IMR-90 (cell line): ENCODE results near the gene MLST8. TPM values are rescaled to one million over a fixed set of nuclear protein-coding genes. Genes with fewer than 3 reads are reported as not detected.
A peak's percentile ranks its signal among the peaks of the same experiment; 100 is the strongest.

ENCODE experiments used
- ATAC-seq: fragments of 200-7000 bp; cut with Tn5 transposase; 2 replicates; pipeline ENCODE4 v1.9.1; 2020; ENCODE audit warnings: low read depth, mild to moderate bottlenecking, moderate library complexity
- BruUV-seq: library from RNA; stranded (reverse); fragments of 400-500 nt; replicated peaks from 2 replicates; lab custom pipeline; 2021; lab: Mats Ljungman, UMichigan
- CTCF ChIA-PET: fragments of 300-600 bp; formaldehyde crosslinking; extraction: SDS; loops from one replicate; lab custom pipeline; 2021; ENCODE audit warnings: antibody characterized with exemption; lab: Yijun Ruan, JAX
- POLR2A ChIA-PET: fragments of 300-600 bp; sonication (Branson Sonifier 250); formaldehyde crosslinking; loops from one replicate; lab custom pipeline; 2022; ENCODE audit warnings: antibody characterized with exemption; ENCODE audit not compliant: unreplicated experiment; lab: Charles Lee
- DNase-seq: peaks from one replicate; pipeline ENCODE4 v3.0.0; 2013
- H2AFZ ChIP-seq: replicated peaks from 2 replicates; pipeline ENCODE3; 2013; ENCODE audit warnings: low read length, mild to moderate bottlenecking; ENCODE audit not compliant: poor library complexity
- H2AK5ac ChIP-seq: 2 replicates; pipeline ENCODE4 v1.6.1; 2013; ENCODE audit warnings: low read depth, low read length, inconsistent platforms
- H2AK9ac ChIP-seq: replicated peaks from 2 replicates; pipeline ENCODE3; 2013; ENCODE audit warnings: mild to moderate bottlenecking, low read depth, low read length, moderate library complexity; ENCODE audit not compliant: poor library complexity
- H2BK120ac ChIP-seq: 2 replicates; pipeline ENCODE4 v1.6.1; 2013; ENCODE audit warnings: low read depth, low read length, inconsistent platforms
- H2BK15ac ChIP-seq: 3 replicates; pipeline ENCODE4 v1.6.1; 2013; ENCODE audit warnings: low read depth, low read length, inconsistent platforms
- H2BK20ac ChIP-seq: 2 replicates; pipeline ENCODE4 v1.6.1; 2013; ENCODE audit warnings: low read depth, mild to moderate bottlenecking, inconsistent platforms, low read length, moderate library complexity
- H2BK5ac ChIP-seq: 2 replicates; pipeline ENCODE4 v1.6.1; 2013; ENCODE audit warnings: mild to moderate bottlenecking, low read depth, low read length, inconsistent platforms; ENCODE audit not compliant: poor library complexity, severe bottlenecking
- H3K14ac ChIP-seq: replicated peaks from 2 replicates; pipeline ENCODE4 v1.6.1; 2013; ENCODE audit warnings: low read depth, low read length, inconsistent platforms
- H3K18ac ChIP-seq: 2 replicates; pipeline ENCODE4 v1.6.1; 2013; ENCODE audit warnings: low read depth, low read length, control low read depth
- H3K23ac ChIP-seq: 2 replicates; pipeline ENCODE4 v1.6.1; 2013; ENCODE audit warnings: low read depth, low read length, inconsistent platforms
- H3K27ac ChIP-seq: 2 replicates; pipeline ENCODE4 v1.5.1; 2013; ENCODE audit warnings: mild to moderate bottlenecking, control low read depth, low read length; ENCODE audit not compliant: insufficient read depth
- H3K27me3 ChIP-seq: 2 replicates; pipeline ENCODE4 v1.6.1; 2013; ENCODE audit warnings: low read length; ENCODE audit not compliant: control insufficient read depth, insufficient read depth
- H3K36me3 ChIP-seq: 2 replicates; pipeline ENCODE4 v1.6.1; 2013; ENCODE audit warnings: low read length, mixed read lengths; ENCODE audit not compliant: control insufficient read depth, insufficient read depth
- H3K4ac ChIP-seq: 2 replicates; pipeline ENCODE4 v1.6.1; 2013; ENCODE audit warnings: low read depth, low read length, inconsistent platforms
- H3K4me1 ChIP-seq: 2 replicates; pipeline ENCODE4 v1.6.1; 2013; ENCODE audit warnings: low read length, mixed read lengths; ENCODE audit not compliant: control insufficient read depth, insufficient read depth
- H3K4me2 ChIP-seq: 2 replicates; pipeline ENCODE4 v1.6.1; 2013; ENCODE audit warnings: low read depth, mild to moderate bottlenecking, control low read depth, low read length, moderate library complexity
- H3K4me3 ChIP-seq: 2 replicates; pipeline ENCODE4 v1.5.1; 2013; ENCODE audit warnings: low read depth, mild to moderate bottlenecking, control low read depth, low read length, moderate library complexity; ENCODE audit not compliant: insufficient read depth
- H3K56ac ChIP-seq: 2 replicates; pipeline ENCODE4 v1.6.1; 2013; ENCODE audit warnings: low read length, inconsistent platforms; ENCODE audit not compliant: insufficient read depth; ENCODE audit errors: extremely low read depth
- H3K79me1 ChIP-seq, 2 experiments: 2 replicates each; pipeline ENCODE4 v1.6.1; 2013; ENCODE audit warnings: low read length in 2 of 2, inconsistent platforms in 1 of 2, low read depth in 1 of 2
- H3K9ac ChIP-seq: 2 replicates; pipeline ENCODE4 v1.6.1; 2013; ENCODE audit warnings: low read depth, low read length, control low read depth
- H3K9me1 ChIP-seq: 2 replicates; pipeline ENCODE4 v1.6.1; 2013; ENCODE audit warnings: low read length, inconsistent platforms; ENCODE audit not compliant: insufficient read depth
- H3K9me3 ChIP-seq: 2 replicates; pipeline ENCODE4 v1.6.1; 2013; ENCODE audit warnings: low read length; ENCODE audit not compliant: control insufficient read depth, insufficient read depth
- H4K20me1 ChIP-seq: 2 replicates; pipeline ENCODE4 v1.6.1; 2013; ENCODE audit warnings: low read length, inconsistent platforms; ENCODE audit not compliant: insufficient read depth
- H4K5ac ChIP-seq: 2 replicates; pipeline ENCODE4 v1.6.1; 2013; ENCODE audit warnings: mild to moderate bottlenecking, low read depth, low read length, control low read depth
- H4K8ac ChIP-seq, 2 experiments: 2 replicates each; pipeline ENCODE4 v1.6.1; 2013; ENCODE audit warnings: low read depth in 2 of 2, low read length in 2 of 2, control low read depth in 1 of 2, inconsistent platforms in 1 of 2
- H4K91ac ChIP-seq: 2 replicates; pipeline ENCODE4 v1.6.1; 2013; ENCODE audit warnings: low read depth, low read length, inconsistent platforms; ENCODE audit not compliant: insufficient read depth
- BHLHE40 ChIP-seq: fragments of 150-350 bp; IDR thresholded peaks from 2 replicates; pipeline ENCODE4 v1.6.1; 2016; ENCODE audit warnings: mild to moderate bottlenecking, low read depth, low read length
- CEBPB ChIP-seq: IDR thresholded peaks from 2 replicates; pipeline ENCODE4 v1.6.1; 2012; ENCODE audit warnings: low read depth, low read length, improper control_type of control experiment
- CHD1 ChIP-seq: IDR thresholded peaks from 2 replicates; pipeline ENCODE4 v1.6.1; 2012; ENCODE audit warnings: low read depth, low read length, improper control_type of control experiment
- CTCF ChIP-seq: conservative IDR thresholded peaks from 2 replicates; pipeline ENCODE4 v1.5.1; 2012; ENCODE audit warnings: mild to moderate bottlenecking, low read depth, low read length, improper control_type of control experiment
- ELK1 ChIP-seq: fragments of 150-350 bp; IDR thresholded peaks from 2 replicates; pipeline ENCODE4 v1.6.1; 2016; ENCODE audit warnings: low read depth, mild to moderate bottlenecking, low read length, moderate library complexity, borderline replicate concordance
- FOS ChIP-seq: fragments of 150-350 bp; IDR thresholded peaks from 2 replicates; pipeline ENCODE4 v1.6.1; 2016; ENCODE audit warnings: low read depth, low read length
- MAZ ChIP-seq: IDR thresholded peaks from 2 replicates; pipeline ENCODE4 v1.6.1; 2012; ENCODE audit warnings: low read depth, mild to moderate bottlenecking, low read length, improper control_type of control experiment, moderate library complexity, borderline replicate concordance
- MXI1 ChIP-seq: IDR thresholded peaks from 2 replicates; pipeline ENCODE4 v1.6.1; 2012; ENCODE audit warnings: low read depth, mild to moderate bottlenecking, low read length, moderate library complexity, borderline replicate concordance
- NFE2L2 ChIP-seq: fragments of 150-350 bp; IDR thresholded peaks from 2 replicates; pipeline ENCODE4 v1.6.1; 2016; ENCODE audit warnings: low read depth, mild to moderate bottlenecking, low read length
- POLR2A ChIP-seq: IDR thresholded peaks from 2 replicates; pipeline ENCODE4 v1.6.1; 2012; ENCODE audit warnings: mild to moderate bottlenecking, low read depth, low read length
- RAD21 ChIP-seq: IDR thresholded peaks from 2 replicates; pipeline ENCODE4 v1.6.1; 2012; ENCODE audit warnings: low read length, improper control_type of control experiment
- RCOR1 ChIP-seq: IDR thresholded peaks from 2 replicates; pipeline ENCODE4 v1.6.1; 2012; ENCODE audit warnings: mild to moderate bottlenecking, low read length, improper control_type of control experiment; ENCODE audit not compliant: insufficient replicate concordance
- RFX5 ChIP-seq: IDR thresholded peaks from 2 replicates; pipeline ENCODE4 v1.8.0; 2012; ENCODE audit warnings: low read depth, mild to moderate bottlenecking, low read length, moderate library complexity
- SMC3 ChIP-seq: fragments of 150-350 bp; IDR thresholded peaks from 2 replicates; pipeline ENCODE4 v1.6.1; 2016; ENCODE audit warnings: low read depth, mild to moderate bottlenecking, antibody characterized with exemption, low read length, moderate library complexity
- USF2 ChIP-seq: fragments of 150-350 bp; IDR thresholded peaks from 2 replicates; pipeline ENCODE4 v1.6.1; 2017; ENCODE audit warnings: mild to moderate bottlenecking, antibody characterized with exemption, low read length, low read depth
- WGBS, 2 experiments: methylation state at CpG; one replicate each; pipeline versions ENCODE4 v1.1.5 to v1.1.7; 2013; ENCODE audit warnings: missing lambda C conversion rate in 2 of 2; ENCODE audit not compliant: insufficient read length in 1 of 2; ENCODE audit errors: extremely low coverage in 2 of 2; 5-methylcytosine and 5-hydroxymethylcytosine counted together
- dilution Hi-C: fragments of 300-500 bp; cut with HindIII; formaldehyde crosslinking; loops from one replicate; pipeline ENCODE4 v1.14.3; 2018; ENCODE audit warnings: low sequenced_read_pairs; ENCODE audit not compliant: unreplicated experiment
- in situ Hi-C: fragments of 300-500 bp; cut with MboI; formaldehyde crosslinking; loops from 3 replicates; pipeline ENCODE4 v1.14.3; 2019; ENCODE audit warnings: low sequenced_read_pairs, inconsistent platforms, mixed read lengths
- intact Hi-C: fragments of 100-400 bp; cut with micrococcal nuclease; formaldehyde crosslinking; loops from 2 replicates; pipeline ENCODE4 v1.10.0; 2022
- polyA plus RNA-seq, 3 experiments: library from polyadenylated mRNA; depleted of rRNA; stranded (reverse); fragments of >200 nt; gene quantifications; 2 replicates each; pipeline ENCODE4 v1.2.3, GENCODE V29; 2012; ENCODE audit warnings: low replicate concordance in 1 of 3
- total RNA-seq: library from RNA; depleted of rRNA; stranded (reverse); fragments of >200 nt; gene quantifications from 2 replicates; pipeline ENCODE4 v1.2.3, GENCODE V29; 2012

Gene MLST8
- total and polyA plus RNA-seq, 2 of the 4 experiments (the other 2 are of a cell fraction): 34.4 to 93.7 TPM

GRCh38 chr16:2206420-2206779, 1.1 kb downstream of the MLST8 start:
- no TSS peak for BruUV-seq
- H2BK15ac ChIP-seq: no peak overlapping the region
- peak overlapping the region; percentile 14 for H3K27ac ChIP-seq
- ChIA-PET POLR2A (no interaction called here), CTCF (no interaction called here)
- no peak overlapping the region for H2BK20ac ChIP-seq
- H2BK5ac ChIP-seq: no peak overlapping the region
- dilution Hi-C loops (no loop called here), intact Hi-C loops (no loop called here), in situ Hi-C loops (no loop called here)
- no peak for ATAC-seq
- H3K4ac ChIP-seq: peak overlapping the region; percentile 98
- peaks cover 6% of the 10 kb centered on the region; the same call in 1 of the 2 replicates for H3K9me1 ChIP-seq
- H3K14ac ChIP-seq: peak overlapping the region; percentile 97; the same call in 1 of the 2 replicates
- H3K18ac ChIP-seq: no peak overlapping the region
- 80% methylated on average over 2 of the region's 18 CpGs; no CpG with 5 or more reads in 1 of the 2 experiments for WGBS, 2 experiments
- peaks cover 7% of the 10 kb centered on the region for H3K4me1 ChIP-seq
- peak overlapping the region; percentile 91 to 99; a peak in 2 of 4 replicates for H4K8ac ChIP-seq
- H3K27me3 ChIP-seq: 0 out of 2 replicates have a peak, but pooled peaks cover 2% of the 10 kb centered on the region
- H3K23ac ChIP-seq: peak overlapping the region; percentile 87
- H4K91ac ChIP-seq: peak overlapping the region; percentile 69
- no peak overlapping the region for H4K5ac ChIP-seq
- H3K4me3 ChIP-seq: peak overlapping the region; percentile 92; the same call in 1 of the 2 replicates
- H2AK5ac ChIP-seq: peak overlapping the region; percentile 98
- peaks cover 25% of the 10 kb centered on the region; the same call in 1 of the 2 replicates for H3K36me3 ChIP-seq
- no peak overlapping the region for H3K56ac ChIP-seq
- peaks cover 5% of the 10 kb centered on the region; the same call in 1 of the 2 replicates for H4K20me1 ChIP-seq
- H2AFZ ChIP-seq: peak overlapping the region; percentile 100
- H3K4me2 ChIP-seq: peak overlapping the region; percentile 91
- peaks cover 13 to 24% of the 10 kb centered on the region in 2 experiments for H3K79me1 ChIP-seq
- no peak for TF ChIP-seq MXI1
- TF ChIP-seq CHD1: no peak
- no peak for TF ChIP-seq BHLHE40
- no peak for TF ChIP-seq POLR2A
- no peak for TF ChIP-seq RFX5
- no peak for TF ChIP-seq RAD21
- no peak for TF ChIP-seq ELK1
- TF ChIP-seq MAZ: no peak
- TF ChIP-seq USF2: no peak
- no peak for TF ChIP-seq FOS
- no peak for TF ChIP-seq NFE2L2
- TF ChIP-seq RCOR1: no peak
- TF ChIP-seq CEBPB: no peak
- TF ChIP-seq CTCF: no peak
- no peak for TF ChIP-seq SMC3
- peak overlapping the region; percentile 73 for H3K9ac ChIP-seq
- H3K9me3 ChIP-seq: no peaks in the 10 kb centered on the region
- H2BK120ac ChIP-seq: no peak overlapping the region
- peak overlapping the region; percentile 100 for H2AK9ac ChIP-seq
- no peak for DNase-seq
